Measurements from ENCODE around the gene PCGF6. TPM values are rescaled to one million over a fixed set of nuclear protein-coding genes. Genes with fewer than 3 reads are reported as not detected.

Gene PCGF6
- polyA plus RNA-seq, 4 donors: 5.9 to 7.1 (median 6.5) TPM

GRCh38 chr10:103353281-103353680 lies 2.3 kb upstream of the PCGF6 start:
- Histone ChIP-seq H3K27me3 (ENCODE audit: control insufficient read depth in 3 of 3, insufficient read depth in 3 of 3, low read length in 3 of 3) (no peaks in the 10 kb centered on the region), H3K27ac (ENCODE audit: low read depth in 1 of 3, low read length in 2 of 3) (no peak overlapping the region), H3K9me3 (ENCODE audit: control insufficient read depth in 2 of 2, insufficient read depth in 1 of 2, low read depth in 1 of 2, low read length in 1 of 2) (no peaks in the 10 kb centered on the region), H3K4me3 (ENCODE audit: low read depth in 1 of 3, low read length in 3 of 3) (no peak overlapping the region), H3K4me1 (ENCODE audit: control insufficient read depth in 3 of 3, insufficient read depth in 2 of 3, low read depth in 1 of 3, low read length in 2 of 3) (peaks cover 0 to 6% (median 0%) of the 10 kb centered on the region in 3 donors), H3K36me3 (ENCODE audit: control insufficient read depth in 3 of 3, insufficient read depth in 2 of 3, low read depth in 1 of 3, low read length in 3 of 3) (peaks cover 0 to 2% (median 0%) of the 10 kb centered on the region in 3 donors)
- FAIRE-seq (no peak), DNase-seq (peak in 1 of 2 donors; percentile 1)
- WGBS, 3 donors: 39 to 54% (median 54%) methylated on average over 2 of the region's 2 CpGs

- Histone ChIP-seq H3K27ac (ENCODE audit: low read depth in 1 of 3, low read length in 2 of 3) (peak overlapping the region in 2 of 3 donors; percentile 68 to 79), H3K9me3 (ENCODE audit: control insufficient read depth in 2 of 2, insufficient read depth in 1 of 2, low read depth in 1 of 2, low read length in 1 of 2) (no peaks in the 10 kb centered on the region), H3K4me3 (ENCODE audit: low read depth in 1 of 3, low read length in 3 of 3) (peak overlapping the region; percentile 64 to 85 (median 83)), H3K27me3 (ENCODE audit: control insufficient read depth in 3 of 3, insufficient read depth in 3 of 3, low read length in 3 of 3) (no peaks in the 10 kb centered on the region), H3K36me3 (ENCODE audit: control insufficient read depth in 3 of 3, insufficient read depth in 2 of 3, low read depth in 1 of 3, low read length in 3 of 3) (peaks cover 0 to 12% (median 5%) of the 10 kb centered on the region in 3 donors), H3K4me1 (ENCODE audit: control insufficient read depth in 3 of 3, insufficient read depth in 2 of 3, low read depth in 1 of 3, low read length in 2 of 3) (peaks cover 0 to 6% (median 0%) of the 10 kb centered on the region in 3 donors)
- FAIRE-seq (no peak), DNase-seq (no peak)
- WGBS, 3 donors: 48 to 53% (median 50%) methylated on average over 16 of the region's 16 CpGs
These were observed 794 bp downstream of the PCGF6 start for GRCh38 chr10:103350175-103350516.

- H3K4me1 ChIP-seq (ENCODE audit: control insufficient read depth in 3 of 3, insufficient read depth in 2 of 3, low read depth in 1 of 3, low read length in 2 of 3): no peaks in the 10 kb centered on the region
- DNase-seq (no peak), FAIRE-seq (no peak)
- no peaks in the 10 kb centered on the region for H3K27me3 ChIP-seq (ENCODE audit: control insufficient read depth in 3 of 3, insufficient read depth in 3 of 3, low read length in 3 of 3)
- 95 to 96% (median 96%) methylated on average over 4 of the region's 4 CpGs for WGBS, 3 donors
- no peak overlapping the region for H3K27ac ChIP-seq (ENCODE audit: low read depth in 1 of 3, low read length in 2 of 3)
- H3K4me3 ChIP-seq (ENCODE audit: low read depth in 1 of 3, low read length in 3 of 3): no peak overlapping the region
- peaks cover 3 to 49% (median 4%) of the 10 kb centered on the region in 3 donors for H3K36me3 ChIP-seq (ENCODE audit: control insufficient read depth in 3 of 3, insufficient read depth in 2 of 3, low read depth in 1 of 3, low read length in 3 of 3)
- H3K9me3 ChIP-seq (ENCODE audit: control insufficient read depth in 2 of 2, insufficient read depth in 1 of 2, low read depth in 1 of 2, low read length in 1 of 2): no peaks in the 10 kb centered on the region
These were observed 14.6 kb downstream of the PCGF6 start for GRCh38 chr10:103336370-103336769.

- H3K4me1 ChIP-seq (ENCODE audit: control insufficient read depth in 3 of 3, insufficient read depth in 2 of 3, low read depth in 1 of 3, low read length in 2 of 3): no peaks in the 10 kb centered on the region
- no peaks in the 10 kb centered on the region for H3K9me3 ChIP-seq (ENCODE audit: control insufficient read depth in 2 of 2, insufficient read depth in 1 of 2, low read depth in 1 of 2, low read length in 1 of 2)
- peaks cover 4 to 49% (median 7%) of the 10 kb centered on the region in 3 donors for H3K36me3 ChIP-seq (ENCODE audit: control insufficient read depth in 3 of 3, insufficient read depth in 2 of 3, low read depth in 1 of 3, low read length in 3 of 3)
- DNase-seq (no peak), FAIRE-seq (no peak)
- H3K4me3 ChIP-seq (ENCODE audit: low read depth in 1 of 3, low read length in 3 of 3): no peak overlapping the region
- H3K27ac ChIP-seq (ENCODE audit: low read depth in 1 of 3, low read length in 2 of 3): no peak overlapping the region
- H3K27me3 ChIP-seq (ENCODE audit: control insufficient read depth in 3 of 3, insufficient read depth in 3 of 3, low read length in 3 of 3): no peaks in the 10 kb centered on the region
These were observed 16.4 kb downstream of the PCGF6 start for GRCh38 chr10:103334567-103334966.

- FAIRE-seq: peak; percentile 94
- H3K36me3 ChIP-seq (ENCODE audit: control insufficient read depth in 3 of 3, insufficient read depth in 2 of 3, low read depth in 1 of 3, low read length in 3 of 3): peaks cover 4 to 49% (median 5%) of the 10 kb centered on the region in 3 donors
- WGBS, 3 donors: 89 to 93% (median 92%) methylated on average over 2 of the region's 2 CpGs
These were observed 16.9 kb downstream of the PCGF6 start for GRCh38 chr10:103333934-103334520.

GRCh38 chr10:103327906-103328305 lies 23.0 kb downstream of the PCGF6 start:
- Histone ChIP-seq H3K9me3 (ENCODE audit: control insufficient read depth in 2 of 2, insufficient read depth in 1 of 2, low read depth in 1 of 2, low read length in 1 of 2) (no peaks in the 10 kb centered on the region), H3K36me3 (ENCODE audit: control insufficient read depth in 3 of 3, insufficient read depth in 2 of 3, low read depth in 1 of 3, low read length in 3 of 3) (peaks cover 2 to 55% (median 8%) of the 10 kb centered on the region in 3 donors), H3K4me3 (ENCODE audit: low read depth in 1 of 3, low read length in 3 of 3) (no peak overlapping the region), H3K27ac (ENCODE audit: low read depth in 1 of 3, low read length in 2 of 3) (no peak overlapping the region), H3K27me3 (ENCODE audit: control insufficient read depth in 3 of 3, insufficient read depth in 3 of 3, low read length in 3 of 3) (no peaks in the 10 kb centered on the region), H3K4me1 (ENCODE audit: control insufficient read depth in 3 of 3, insufficient read depth in 2 of 3, low read depth in 1 of 3, low read length in 2 of 3) (no peaks in the 10 kb centered on the region)
- FAIRE-seq (no peak), DNase-seq (no peak)
- WGBS, 3 donors: 81 to 88% (median 85%) methylated on average over 7 of the region's 7 CpGs

More at GRCh38 chr10:103333934-103334520, 16.9 kb downstream of the PCGF6 start:
- H3K4me1 ChIP-seq (ENCODE audit: control insufficient read depth in 3 of 3, insufficient read depth in 2 of 3, low read depth in 1 of 3, low read length in 2 of 3): no peaks in the 10 kb centered on the region
- no peak overlapping the region for H3K4me3 ChIP-seq (ENCODE audit: low read depth in 1 of 3, low read length in 3 of 3)
- H3K9me3 ChIP-seq (ENCODE audit: control insufficient read depth in 2 of 2, insufficient read depth in 1 of 2, low read depth in 1 of 2, low read length in 1 of 2): no peaks in the 10 kb centered on the region
- no peaks in the 10 kb centered on the region for H3K27me3 ChIP-seq (ENCODE audit: control insufficient read depth in 3 of 3, insufficient read depth in 3 of 3, low read length in 3 of 3)
- H3K27ac ChIP-seq (ENCODE audit: low read depth in 1 of 3, low read length in 2 of 3): no peak overlapping the region
- peak; percentile 17 to 22 for DNase-seq

GRCh38 chr10:103316087-103316486 lies 34.9 kb downstream of the PCGF6 start:
- no peaks in the 10 kb centered on the region for H3K9me3 ChIP-seq (ENCODE audit: control insufficient read depth in 2 of 2, insufficient read depth in 1 of 2, low read depth in 1 of 2, low read length in 1 of 2)
- no peak overlapping the region for H3K4me3 ChIP-seq (ENCODE audit: low read depth in 1 of 3, low read length in 3 of 3)
- no peak overlapping the region for H3K27ac ChIP-seq (ENCODE audit: low read depth in 1 of 3, low read length in 2 of 3)
- H3K27me3 ChIP-seq (ENCODE audit: control insufficient read depth in 3 of 3, insufficient read depth in 3 of 3, low read length in 3 of 3): no peaks in the 10 kb centered on the region
- FAIRE-seq (no peak), DNase-seq (no peak)
- no peaks in the 10 kb centered on the region for H3K4me1 ChIP-seq (ENCODE audit: control insufficient read depth in 3 of 3, insufficient read depth in 2 of 3, low read depth in 1 of 3, low read length in 2 of 3)
- H3K36me3 ChIP-seq (ENCODE audit: control insufficient read depth in 3 of 3, insufficient read depth in 2 of 3, low read depth in 1 of 3, low read length in 3 of 3): peaks cover 5 to 51% (median 10%) of the 10 kb centered on the region in 3 donors

- Histone ChIP-seq H3K4me3 (ENCODE audit: low read depth in 1 of 3, low read length in 3 of 3) (no peak overlapping the region), H3K4me1 (ENCODE audit: control insufficient read depth in 3 of 3, insufficient read depth in 2 of 3, low read depth in 1 of 3, low read length in 2 of 3) (no peaks in the 10 kb centered on the region), H3K36me3 (ENCODE audit: control insufficient read depth in 3 of 3, insufficient read depth in 2 of 3, low read depth in 1 of 3, low read length in 3 of 3) (peaks cover 3 to 55% (median 17%) of the 10 kb centered on the region in 3 donors), H3K27ac (ENCODE audit: low read depth in 1 of 3, low read length in 2 of 3) (no peak overlapping the region), H3K27me3 (ENCODE audit: control insufficient read depth in 3 of 3, insufficient read depth in 3 of 3, low read length in 3 of 3) (no peaks in the 10 kb centered on the region), H3K9me3 (ENCODE audit: control insufficient read depth in 2 of 2, insufficient read depth in 1 of 2, low read depth in 1 of 2, low read length in 1 of 2) (no peaks in the 10 kb centered on the region)
- no peak for FAIRE-seq
- 87 to 100% (median 97%) methylated on average over 1 of the region's 1 CpG for WGBS, 3 donors
- no peak for DNase-seq
These were observed 40.7 kb downstream of the PCGF6 start for GRCh38 chr10:103310197-103310596.

GRCh38 chr10:103307594-103307993 lies 43.3 kb downstream of the PCGF6 start:
- Histone ChIP-seq H3K36me3 (ENCODE audit: control insufficient read depth in 3 of 3, insufficient read depth in 2 of 3, low read depth in 1 of 3, low read length in 3 of 3) (peaks cover 0 to 56% (median 11%) of the 10 kb centered on the region in 3 donors), H3K27ac (ENCODE audit: low read depth in 1 of 3, low read length in 2 of 3) (no peak overlapping the region), H3K27me3 (ENCODE audit: control insufficient read depth in 3 of 3, insufficient read depth in 3 of 3, low read length in 3 of 3) (no peaks in the 10 kb centered on the region), H3K4me3 (ENCODE audit: low read depth in 1 of 3, low read length in 3 of 3) (no peak overlapping the region), H3K4me1 (ENCODE audit: control insufficient read depth in 3 of 3, insufficient read depth in 2 of 3, low read depth in 1 of 3, low read length in 2 of 3) (no peaks in the 10 kb centered on the region), H3K9me3 (ENCODE audit: control insufficient read depth in 2 of 2, insufficient read depth in 1 of 2, low read depth in 1 of 2, low read length in 1 of 2) (no peaks in the 10 kb centered on the region)
- FAIRE-seq (no peak), DNase-seq (no peak)
- 94 to 98% (median 95%) methylated on average over 5 of the region's 5 CpGs for WGBS, 3 donors

Measured in small intestine (tissue), 7 donors.